Activated CD4-positive, alpha-beta T cell treated with anti-CD3 and anti-CD28 coated beads, Interleukin-2, Interleukin-6, amounts not matched to agents 100 ng/mL and 50 ng/mL, durations not matched to agents 16 hours and 8 hours (primary cell): Measurements from ENCODE around the gene CFAP77.
"Not testable (repeated sequence)": the region's sequence is repeated elsewhere in the genome, so short reads cannot be mapped to it uniquely, and the experiment has no call there.

Experiments
- DNase-seq: peaks from one replicate; pipeline ENCODE4 v3.0.0-alpha.2; 2020

The CFAP77 gene

GRCh38 chr9:132409828-132410528 lies at the start of gene CFAP77:
CFAP77 (plus strand) TSS chr9:132410211; CDS start chr9:132410272, 61 bp downstream.
- DNase-seq, result peak; percentile 33

- no peak for DNase-seq
Measured at GRCh38 chr9:132364068-132364467, 45.9 kb upstream of the CFAP77 start.

- DNase-seq, result no peak
Measured at GRCh38 chr9:132365986-132366385, 44.0 kb upstream of the CFAP77 start.

- no peak for DNase-seq
Measured at GRCh38 chr9:132366481-132366880, 43.5 kb upstream of the CFAP77 start.

GRCh38 chr9:132367613-132368313 lies 42.2 kb upstream of the CFAP77 start:
- DNase-seq, result no peak

- DNase-seq, result no peak
Measured at GRCh38 chr9:132369421-132369820, 40.6 kb upstream of the CFAP77 start.

GRCh38 chr9:132370592-132370991 lies 39.4 kb upstream of the CFAP77 start:
- no peak for DNase-seq

GRCh38 chr9:132372177-132373095 lies 37.6 kb upstream of the CFAP77 start:
- peak; percentile 11 for DNase-seq

- not testable (repeated sequence) for DNase-seq
Measured at GRCh38 chr9:132377769-132378168, 32.2 kb upstream of the CFAP77 start.

- not testable (repeated sequence) for DNase-seq
Measured at GRCh38 chr9:132378416-132378815, 31.6 kb upstream of the CFAP77 start.

- DNase-seq, result no peak
Measured at GRCh38 chr9:132381966-132382541, 28.0 kb upstream of the CFAP77 start.

GRCh38 chr9:132383462-132383883 lies 26.5 kb upstream of the CFAP77 start:
- DNase-seq, result no peak

- no peak for DNase-seq
Measured at GRCh38 chr9:132384376-132384775, 25.6 kb upstream of the CFAP77 start.

GRCh38 chr9:132387133-132387532 lies 22.9 kb upstream of the CFAP77 start:
- no peak for DNase-seq

- DNase-seq, result no peak
Measured at GRCh38 chr9:132390966-132391365, 19.0 kb upstream of the CFAP77 start.

- DNase-seq, result no peak
Measured at GRCh38 chr9:132391449-132391848, 18.6 kb upstream of the CFAP77 start.

- no peak for DNase-seq
Measured at GRCh38 chr9:132395560-132395959, 14.5 kb upstream of the CFAP77 start.

GRCh38 chr9:132401824-132402223 lies 8.2 kb upstream of the CFAP77 start:
- DNase-seq, result no peak

- peak; percentile 56 for DNase-seq
Measured at GRCh38 chr9:132404228-132404881, 5.7 kb upstream of the CFAP77 start.

GRCh38 chr9:132406554-132407122 lies 3.4 kb upstream of the CFAP77 start, which contains the start of gene TTF1:
TTF1 (minus strand) TSS chr9:132406840; CDS start chr9:132402821, 4,019 bp downstream.
- DNase-seq, result peak; percentile 96

GRCh38 chr9:132407196-132407595 lies 2.8 kb upstream of the CFAP77 start:
- DNase-seq, result no peak

- DNase-seq, result no peak
Measured at GRCh38 chr9:132408521-132408920, 1.5 kb upstream of the CFAP77 start.
